Measurements from ENCODE around the gene LRR1. TPM values are rescaled to one million over a fixed set of nuclear protein-coding genes. Genes with fewer than 3 reads are reported as not detected.

The LRR1 gene
- total and polyA plus RNA-seq, 4 donors: 3.7 to 23.2 (median 4.1) TPM

DNA sequence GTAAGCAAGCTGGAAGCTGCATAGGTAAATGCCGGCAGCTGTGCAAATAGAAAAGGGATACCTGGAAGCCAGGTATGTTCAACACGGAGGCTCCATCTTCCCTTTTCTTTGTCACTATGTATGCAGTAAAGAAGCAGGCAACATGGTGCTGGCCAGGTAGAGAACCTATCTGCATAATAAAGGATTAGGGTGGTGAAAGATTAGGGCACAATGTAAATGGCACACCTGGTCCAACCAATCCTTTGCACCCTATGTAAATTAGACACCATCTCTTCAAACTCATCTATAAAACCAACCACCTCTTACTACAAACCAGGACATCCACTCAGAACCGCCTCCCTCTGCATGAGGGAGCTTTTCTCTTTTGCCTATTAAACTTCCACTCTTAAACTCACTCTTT is 44.8 kb upstream of the LRR1 start (continued):
- TF ChIP-seq, protein P1, sequence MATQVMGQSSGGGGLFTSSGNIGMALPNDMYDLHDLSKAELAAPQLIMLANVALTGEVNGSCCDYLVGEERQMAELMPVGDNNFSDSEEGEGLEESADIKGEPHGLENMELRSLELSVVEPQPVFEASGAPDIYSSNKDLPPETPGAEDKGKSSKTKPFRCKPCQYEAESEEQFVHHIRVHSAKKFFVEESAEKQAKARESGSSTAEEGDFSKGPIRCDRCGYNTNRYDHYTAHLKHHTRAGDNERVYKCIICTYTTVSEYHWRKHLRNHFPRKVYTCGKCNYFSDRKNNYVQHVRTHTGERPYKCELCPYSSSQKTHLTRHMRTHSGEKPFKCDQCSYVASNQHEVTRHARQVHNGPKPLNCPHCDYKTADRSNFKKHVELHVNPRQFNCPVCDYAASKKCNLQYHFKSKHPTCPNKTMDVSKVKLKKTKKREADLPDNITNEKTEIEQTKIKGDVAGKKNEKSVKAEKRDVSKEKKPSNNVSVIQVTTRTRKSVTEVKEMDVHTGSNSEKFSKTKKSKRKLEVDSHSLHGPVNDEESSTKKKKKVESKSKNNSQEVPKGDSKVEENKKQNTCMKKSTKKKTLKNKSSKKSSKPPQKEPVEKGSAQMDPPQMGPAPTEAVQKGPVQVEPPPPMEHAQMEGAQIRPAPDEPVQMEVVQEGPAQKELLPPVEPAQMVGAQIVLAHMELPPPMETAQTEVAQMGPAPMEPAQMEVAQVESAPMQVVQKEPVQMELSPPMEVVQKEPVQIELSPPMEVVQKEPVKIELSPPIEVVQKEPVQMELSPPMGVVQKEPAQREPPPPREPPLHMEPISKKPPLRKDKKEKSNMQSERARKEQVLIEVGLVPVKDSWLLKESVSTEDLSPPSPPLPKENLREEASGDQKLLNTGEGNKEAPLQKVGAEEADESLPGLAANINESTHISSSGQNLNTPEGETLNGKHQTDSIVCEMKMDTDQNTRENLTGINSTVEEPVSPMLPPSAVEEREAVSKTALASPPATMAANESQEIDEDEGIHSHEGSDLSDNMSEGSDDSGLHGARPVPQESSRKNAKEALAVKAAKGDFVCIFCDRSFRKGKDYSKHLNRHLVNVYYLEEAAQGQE (IDR thresholded peaks at IDR 0.05): no peak
- TF ChIP-seq, protein P2, sequence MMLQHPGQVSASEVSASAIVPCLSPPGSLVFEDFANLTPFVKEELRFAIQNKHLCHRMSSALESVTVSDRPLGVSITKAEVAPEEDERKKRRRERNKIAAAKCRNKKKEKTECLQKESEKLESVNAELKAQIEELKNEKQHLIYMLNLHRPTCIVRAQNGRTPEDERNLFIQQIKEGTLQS (IDR thresholded peaks at IDR 0.05): no peak
- TF ChIP-seq, protein P3, sequence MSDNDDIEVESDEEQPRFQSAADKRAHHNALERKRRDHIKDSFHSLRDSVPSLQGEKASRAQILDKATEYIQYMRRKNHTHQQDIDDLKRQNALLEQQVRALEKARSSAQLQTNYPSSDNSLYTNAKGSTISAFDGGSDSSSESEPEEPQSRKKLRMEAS (IDR thresholded peaks at IDR 0.05): no peak
- no peak for TF ChIP-seq SP1 (IDR thresholded peaks at IDR 0.05)

DNA sequence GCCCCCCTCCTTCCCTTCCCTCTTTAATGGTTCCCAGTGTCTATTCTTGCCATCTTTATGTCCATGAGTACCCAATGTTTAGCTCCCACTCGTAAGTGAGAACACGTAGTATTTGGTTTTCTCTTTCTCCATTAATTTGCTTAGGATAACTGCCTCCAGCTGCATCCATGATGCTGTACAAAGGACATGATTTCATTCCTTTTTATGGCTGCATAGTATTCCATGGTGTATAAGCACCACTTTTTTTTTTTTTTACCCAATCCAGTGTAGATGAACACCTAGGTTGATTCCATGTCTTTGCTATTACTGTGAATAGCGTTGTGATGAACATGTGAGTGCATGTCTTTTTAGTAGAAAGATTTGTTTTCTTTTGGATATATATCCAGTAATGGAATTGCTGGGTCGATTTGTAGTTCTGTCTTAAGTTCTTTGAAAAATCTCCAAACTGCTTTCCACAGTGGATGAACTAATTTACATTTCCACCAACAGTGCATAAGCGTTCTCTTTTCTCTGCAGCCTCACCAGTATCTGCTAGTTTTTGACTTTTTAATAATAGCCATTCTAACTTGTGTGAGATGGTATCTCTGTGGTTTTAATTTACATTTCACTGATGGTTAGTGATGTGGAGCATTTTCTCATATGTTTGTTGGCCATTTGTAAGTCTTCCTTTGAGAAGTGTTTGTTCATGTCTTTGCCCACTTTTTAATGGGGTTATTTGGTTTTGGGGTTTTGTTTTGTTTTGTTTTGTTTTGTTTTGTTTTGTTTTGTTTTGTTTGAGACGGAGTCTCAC is 38.6 kb upstream of the LRR1 start:
- Histone ChIP-seq H3K9ac (ENCODE audit: low read depth in 1 of 2, low read length in 2 of 2) (no peak overlapping the region), H3K27ac (ENCODE audit: low read depth in 1 of 2, low read length in 2 of 2) (no peak overlapping the region), H3K36me3 (ENCODE audit: control insufficient read depth in 4 of 4, insufficient read depth in 3 of 4, low read depth in 1 of 4, low read length in 3 of 4) (no peaks in the 10 kb centered on the region), H3K4me3 (ENCODE audit: low read depth in 1 of 3, low read length in 3 of 3) (no peak overlapping the region), H3K9me3 (ENCODE audit: control insufficient read depth in 4 of 4, low read length in 3 of 4) (no peaks in the 10 kb centered on the region), H3K27me3 (ENCODE audit: control insufficient read depth in 4 of 4, insufficient read depth in 4 of 4, low read length in 3 of 4) (no peaks in the 10 kb centered on the region), H3K4me1 (ENCODE audit: control insufficient read depth in 4 of 4, insufficient read depth in 4 of 4, low read length in 3 of 4) (no peaks in the 10 kb centered on the region)
- WGBS: 92% methylated on average over 6 of the region's 6 CpGs
- TF ChIP-seq HNF4A (conservative IDR thresholded peaks at IDR 0.05): no peak
- no peak for TF ChIP-seq SP1 (IDR thresholded peaks at IDR 0.05)
- no peak for TF ChIP-seq HNF4G (IDR thresholded peaks at IDR 0.05)
- no peak for TF ChIP-seq NR2F2 (IDR thresholded peaks at IDR 0.05)
- TF ChIP-seq FOXA1 (IDR thresholded peaks at IDR 0.05): no peak
- DNase-seq (ENCODE audit: low spot score): no peak

DNA sequence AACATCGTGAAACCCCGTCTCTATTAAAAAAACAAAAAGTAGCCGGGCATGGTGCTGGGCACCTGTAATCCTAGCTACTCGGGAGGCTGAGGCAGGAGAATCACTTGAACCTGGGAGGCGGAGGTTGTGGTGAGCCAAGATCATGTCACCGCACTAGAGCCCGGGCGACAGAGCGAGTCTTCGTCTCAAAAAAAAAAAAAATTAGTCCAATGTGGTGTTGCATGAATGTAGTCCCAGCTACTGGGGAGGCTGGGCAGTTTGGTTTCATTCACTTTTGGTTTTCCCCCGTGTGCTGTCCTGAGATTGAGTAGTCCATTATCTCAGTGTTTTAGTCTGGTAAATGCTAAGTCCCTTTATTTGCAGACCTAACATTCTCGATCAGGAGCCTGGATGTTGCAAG is 32.0 kb upstream of the LRR1 start:
- no peak for DNase-seq (ENCODE audit: low spot score)
- no peaks in the 10 kb centered on the region for H3K36me3 ChIP-seq (ENCODE audit: control insufficient read depth in 4 of 4, insufficient read depth in 3 of 4, low read depth in 1 of 4, low read length in 3 of 4)
- H3K27me3 ChIP-seq (ENCODE audit: control insufficient read depth in 4 of 4, insufficient read depth in 4 of 4, low read length in 3 of 4): no peaks in the 10 kb centered on the region
- TF ChIP-seq NR2F2 (IDR thresholded peaks at IDR 0.05) (no peak), RXRA (IDR thresholded peaks at IDR 0.05) (no peak)
- no peak overlapping the region for H3K9ac ChIP-seq (ENCODE audit: low read depth in 1 of 2, low read length in 2 of 2)
- H3K4me3 ChIP-seq (ENCODE audit: low read depth in 1 of 3, low read length in 3 of 3): no peak overlapping the region
- H3K27ac ChIP-seq (ENCODE audit: low read depth in 1 of 2, low read length in 2 of 2): no peak overlapping the region
- H3K4me1 ChIP-seq (ENCODE audit: control insufficient read depth in 4 of 4, insufficient read depth in 4 of 4, low read length in 3 of 4): no peaks in the 10 kb centered on the region
- 89% methylated on average over 12 of the region's 12 CpGs for WGBS
- no peaks in the 10 kb centered on the region for H3K9me3 ChIP-seq (ENCODE audit: control insufficient read depth in 4 of 4, low read length in 3 of 4)

DNA sequence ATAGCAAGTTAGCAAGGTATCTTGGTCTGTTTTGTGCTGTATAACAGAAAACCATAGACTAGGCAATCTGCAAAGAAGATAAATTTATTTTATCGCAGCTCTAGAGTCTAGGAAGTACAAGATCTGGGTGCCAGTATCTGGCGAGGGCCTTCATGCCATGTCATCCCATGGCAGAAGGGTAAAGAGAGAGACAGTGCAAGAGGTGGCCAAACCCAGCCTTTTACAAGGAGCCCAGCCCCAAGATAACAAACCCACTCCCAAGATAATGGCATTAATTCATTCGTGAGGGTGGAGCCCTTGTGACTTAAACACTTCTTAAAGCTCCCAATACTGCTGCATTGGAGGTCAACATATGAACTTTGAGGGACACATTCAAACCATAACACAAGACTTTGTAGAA is 29.5 kb upstream of the LRR1 start:
- WGBS: 88% methylated on average over 3 of the region's 3 CpGs
- H3K36me3 ChIP-seq (ENCODE audit: control insufficient read depth in 4 of 4, insufficient read depth in 3 of 4, low read depth in 1 of 4, low read length in 3 of 4): no peaks in the 10 kb centered on the region
- no peak overlapping the region for H3K9ac ChIP-seq (ENCODE audit: low read depth in 1 of 2, low read length in 2 of 2)
- H3K27ac ChIP-seq (ENCODE audit: low read depth in 1 of 2, low read length in 2 of 2): no peak overlapping the region
- no peak overlapping the region for H3K4me3 ChIP-seq (ENCODE audit: low read depth in 1 of 3, low read length in 3 of 3)
- no peaks in the 10 kb centered on the region for H3K27me3 ChIP-seq (ENCODE audit: control insufficient read depth in 4 of 4, insufficient read depth in 4 of 4, low read length in 3 of 4)
- H3K4me1 ChIP-seq (ENCODE audit: control insufficient read depth in 4 of 4, insufficient read depth in 4 of 4, low read length in 3 of 4): no peaks in the 10 kb centered on the region
- TF ChIP-seq YY1 (IDR thresholded peaks at IDR 0.05): no peak
- no peak for TF ChIP-seq FOXA2 (IDR thresholded peaks at IDR 0.05)
- no peak for TF ChIP-seq NR2F2 (IDR thresholded peaks at IDR 0.05)
- no peak for TF ChIP-seq HNF4A (conservative IDR thresholded peaks at IDR 0.05)
- no peak for TF ChIP-seq FOXA1 (IDR thresholded peaks at IDR 0.05)
- no peak for TF ChIP-seq JUND (IDR thresholded peaks at IDR 0.05)
- TF ChIP-seq RXRA (IDR thresholded peaks at IDR 0.05): no peak
- no peak for TF ChIP-seq HNF4G (IDR thresholded peaks at IDR 0.05)
- H3K9me3 ChIP-seq (ENCODE audit: control insufficient read depth in 4 of 4, low read length in 3 of 4): no peaks in the 10 kb centered on the region
- no peak for DNase-seq (ENCODE audit: low spot score)
